ENCODE results near the gene ABCA4.
"Not testable (repeated sequence)": the region's sequence is repeated elsewhere in the genome, so short reads cannot be mapped to it uniquely, and the experiment has no call there.

ABCA4 gene

GRCh38 chr1:93997756-93998155, 123.2 kb downstream of the ABCA4 start:
- TF ChIP-seq CTCF (IDR thresholded peaks at IDR 0.05; ENCODE audit: insufficient read depth, missing control alignments): no peak
- FAIRE-seq: no peak
- DNase-seq (ENCODE audit: insufficient read length, low spot score): no peak

GRCh38 chr1:93995837-93996536, 125.0 kb downstream of the ABCA4 start:
- FAIRE-seq (no peak), DNase-seq (ENCODE audit: insufficient read length, low spot score) (no peak)
- TF ChIP-seq CTCF (IDR thresholded peaks at IDR 0.05; ENCODE audit: insufficient read depth, missing control alignments): no peak

GRCh38 chr1:93993731-93994130, 127.2 kb downstream of the ABCA4 start:
- no peak for DNase-seq (ENCODE audit: insufficient read length, low spot score)
- no peak for TF ChIP-seq CTCF (IDR thresholded peaks at IDR 0.05; ENCODE audit: insufficient read depth, missing control alignments)
- no peak for FAIRE-seq

- DNase-seq (ENCODE audit: insufficient read length, low spot score) (no peak), FAIRE-seq (no peak)
- TF ChIP-seq CTCF (IDR thresholded peaks at IDR 0.05; ENCODE audit: insufficient read depth, missing control alignments): no peak
These were observed 128.0 kb downstream of the ABCA4 start for GRCh38 chr1:93992954-93993353.

- DNase-seq (ENCODE audit: insufficient read length, low spot score) (no peak), FAIRE-seq (no peak)
- TF ChIP-seq CTCF (IDR thresholded peaks at IDR 0.05; ENCODE audit: insufficient read depth, missing control alignments): no peak
These were observed 128.8 kb downstream of the ABCA4 start for GRCh38 chr1:93992190-93992589.

GRCh38 chr1:93991271-93991670, 129.7 kb downstream of the ABCA4 start:
- TF ChIP-seq CTCF (IDR thresholded peaks at IDR 0.05; ENCODE audit: insufficient read depth, missing control alignments): no peak
- DNase-seq (ENCODE audit: insufficient read length, low spot score) (no peak), FAIRE-seq (no peak)

- not testable (repeated sequence) for DNase-seq (ENCODE audit: insufficient read length, low spot score); FAIRE-seq
These were observed 130.5 kb downstream of the ABCA4 start for GRCh38 chr1:93990477-93990876.

GRCh38 chr1:93990010-93990409, 130.9 kb downstream of the ABCA4 start:
- no peak for TF ChIP-seq CTCF (IDR thresholded peaks at IDR 0.05; ENCODE audit: insufficient read depth, missing control alignments)
- no peak for FAIRE-seq

More at GRCh38 chr1:93990010-93990409, 130.9 kb downstream of the ABCA4 start:
- DNase-seq (ENCODE audit: insufficient read length, low spot score): no peak

Measured in D721Med (cell line).